Mucosa of stomach (tissue), 1 donor: ENCODE measurements around the gene IRX6.

ENCODE experiments used
- H3K27me3 ChIP-seq: one replicate; pipeline ENCODE4 v1.7.0; 2013; ENCODE audit warnings: mild to moderate bottlenecking, low read length; ENCODE audit not compliant: control insufficient read depth, insufficient read depth
- H3K36me3 ChIP-seq: one replicate; pipeline ENCODE4 v1.7.0; 2013; ENCODE audit warnings: low read length; ENCODE audit not compliant: control insufficient read depth, insufficient read depth
- H3K4me1 ChIP-seq: one replicate; pipeline ENCODE4 v1.7.0; 2013; ENCODE audit warnings: mild to moderate bottlenecking, low read length; ENCODE audit not compliant: control insufficient read depth, insufficient read depth
- H3K4me3 ChIP-seq: one replicate; pipeline ENCODE4 v1.7.0; 2013; ENCODE audit warnings: low read length
- H3K9ac ChIP-seq: one replicate; pipeline ENCODE4 v1.7.0; 2013; ENCODE audit warnings: mild to moderate bottlenecking, low read length, moderate library complexity
- H3K9me3 ChIP-seq: one replicate; pipeline ENCODE4 v1.7.0; 2013; ENCODE audit warnings: mild to moderate bottlenecking, low read length, moderate library complexity; ENCODE audit not compliant: control insufficient read depth
- donor health status: Pancreatic carcinoma.

Gene IRX6

DNA sequence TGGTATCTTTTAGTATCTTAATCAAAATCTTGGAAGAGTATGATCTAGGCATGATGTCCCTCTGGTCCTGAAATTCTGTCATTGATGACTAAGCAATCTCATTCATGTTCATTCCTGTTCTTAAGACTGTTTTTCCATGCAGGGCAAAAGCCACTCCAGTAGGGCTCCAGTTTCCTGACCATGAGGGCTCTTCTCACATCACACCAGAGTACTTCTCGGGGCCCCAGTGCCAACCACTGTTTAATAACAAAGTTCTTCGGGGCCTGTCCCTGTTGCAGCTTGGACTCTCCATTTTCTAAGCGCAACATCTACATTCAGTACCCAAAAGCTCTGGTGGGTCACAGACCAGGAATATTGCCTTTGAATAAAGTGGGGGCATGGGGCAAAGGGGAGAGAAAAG is 52.0 kb downstream of the IRX6 start:
- Histone ChIP-seq H3K36me3 (no peaks in the 10 kb centered on the region), H3K9me3 (no peaks in the 10 kb centered on the region), H3K4me1 (no peaks in the 10 kb centered on the region), H3K27me3 (peaks cover 11% of the 10 kb centered on the region), H3K9ac (no peak overlapping the region), H3K4me3 (no peak overlapping the region)

DNA sequence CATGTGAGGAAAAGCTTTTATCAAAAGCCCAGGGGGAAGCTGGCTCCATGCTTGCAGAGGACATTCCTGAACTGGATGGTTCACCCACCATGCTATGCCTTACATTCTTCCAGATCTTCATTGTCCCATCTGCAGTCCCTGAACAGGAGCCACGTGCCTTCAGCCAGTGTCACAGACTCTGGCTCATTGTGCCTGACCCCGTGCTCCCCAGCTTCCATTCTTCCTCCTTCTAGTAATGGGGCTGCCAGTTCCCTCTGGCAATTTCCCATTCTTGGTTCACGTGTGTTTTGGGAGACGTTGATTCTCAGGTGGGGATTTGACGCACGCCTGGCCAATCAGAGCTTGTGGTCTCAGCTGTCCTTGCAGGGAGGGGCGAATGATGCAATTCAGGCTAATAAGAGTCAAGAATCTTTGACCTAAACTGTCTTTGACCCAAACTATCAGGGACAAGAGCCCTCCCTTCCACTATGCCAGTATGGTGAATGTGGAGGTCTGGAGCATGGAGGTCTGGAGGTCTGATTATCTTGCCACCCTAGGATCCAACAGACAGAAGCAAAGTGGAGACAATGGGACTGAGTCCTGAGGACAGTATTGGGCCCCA is 52.7 kb downstream of the IRX6 start:
- H3K4me1 ChIP-seq, result no peaks in the 10 kb centered on the region
- H3K27me3 ChIP-seq, result peaks cover 6% of the 10 kb centered on the region
- H3K4me3 ChIP-seq, result no peak overlapping the region
- no peaks in the 10 kb centered on the region for H3K9me3 ChIP-seq
- no peak overlapping the region for H3K9ac ChIP-seq
- no peaks in the 10 kb centered on the region for H3K36me3 ChIP-seq

DNA sequence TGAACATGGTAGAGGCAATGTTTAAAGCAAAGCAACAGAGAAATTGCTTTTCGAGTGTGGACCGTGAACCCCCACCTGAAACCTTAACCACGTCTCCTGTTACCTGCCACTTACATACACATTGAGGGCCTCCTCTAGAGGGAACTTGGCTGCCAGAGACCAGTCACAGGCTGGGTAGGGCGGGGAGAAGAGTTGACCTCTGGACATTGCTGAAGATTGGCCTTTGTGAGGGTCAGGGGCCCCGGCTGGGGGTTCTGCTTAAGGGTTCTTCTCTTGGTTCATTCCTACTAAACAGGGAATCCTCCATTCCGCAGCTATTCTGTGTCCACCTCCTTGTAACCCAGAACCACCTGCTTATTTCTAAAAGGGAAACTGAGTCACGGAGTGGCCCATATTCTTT is 53.8 kb downstream of the IRX6 start:
- H3K27me3 ChIP-seq, result no peaks in the 10 kb centered on the region
- H3K4me3 ChIP-seq, result no peak overlapping the region
- H3K36me3 ChIP-seq, result no peaks in the 10 kb centered on the region
- no peak overlapping the region for H3K9ac ChIP-seq
- H3K9me3 ChIP-seq, result no peaks in the 10 kb centered on the region
- H3K4me1 ChIP-seq, result no peaks in the 10 kb centered on the region

DNA sequence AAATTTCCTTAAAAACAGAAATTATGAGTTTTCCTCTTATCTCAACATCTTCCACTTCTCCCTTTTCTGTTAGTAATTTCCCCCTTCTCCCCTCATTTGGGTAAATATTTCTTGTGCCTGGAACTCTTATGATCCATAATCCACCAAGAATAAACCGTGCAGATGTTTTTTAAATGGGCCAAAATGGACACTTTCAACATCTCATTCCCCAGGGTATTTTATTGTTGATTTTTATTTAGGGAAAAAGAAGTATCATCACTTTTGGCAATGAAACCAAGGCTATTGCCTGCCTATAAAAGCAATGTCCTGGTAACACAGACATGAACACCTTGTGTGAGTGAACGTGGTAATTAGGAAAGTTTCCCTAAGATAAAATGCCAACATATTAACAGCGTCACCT is 54.6 kb downstream of the IRX6 start:
- Histone ChIP-seq H3K9me3 (no peaks in the 10 kb centered on the region), H3K4me1 (no peaks in the 10 kb centered on the region), H3K9ac (no peak overlapping the region), H3K4me3 (no peak overlapping the region), H3K36me3 (no peaks in the 10 kb centered on the region), H3K27me3 (no peaks in the 10 kb centered on the region)

DNA sequence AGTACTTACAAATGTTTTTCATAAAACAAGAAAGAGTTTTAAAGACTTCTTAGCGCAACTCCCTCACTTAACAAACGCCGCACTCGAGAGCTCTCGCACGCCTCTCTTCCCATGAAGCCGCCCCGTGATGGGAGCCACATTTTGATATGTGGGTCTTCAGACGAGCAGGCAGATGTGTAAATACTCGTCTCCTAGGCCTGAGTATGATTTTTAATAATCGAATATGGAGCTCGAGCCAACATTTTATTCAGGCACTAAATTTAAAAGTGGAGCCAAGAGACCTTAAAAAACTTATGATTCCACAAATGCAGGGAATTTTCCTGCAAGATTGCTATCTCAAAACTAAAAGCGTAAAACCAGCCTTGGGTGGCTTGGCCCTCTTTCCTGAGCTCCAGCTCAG is 55.4 kb downstream of the IRX6 start:
- H3K4me3 ChIP-seq, result no peak overlapping the region
- no peaks in the 10 kb centered on the region for H3K27me3 ChIP-seq
- no peaks in the 10 kb centered on the region for H3K9me3 ChIP-seq
- no peak overlapping the region for H3K9ac ChIP-seq
- no peaks in the 10 kb centered on the region for H3K4me1 ChIP-seq
- H3K36me3 ChIP-seq, result no peaks in the 10 kb centered on the region

DNA sequence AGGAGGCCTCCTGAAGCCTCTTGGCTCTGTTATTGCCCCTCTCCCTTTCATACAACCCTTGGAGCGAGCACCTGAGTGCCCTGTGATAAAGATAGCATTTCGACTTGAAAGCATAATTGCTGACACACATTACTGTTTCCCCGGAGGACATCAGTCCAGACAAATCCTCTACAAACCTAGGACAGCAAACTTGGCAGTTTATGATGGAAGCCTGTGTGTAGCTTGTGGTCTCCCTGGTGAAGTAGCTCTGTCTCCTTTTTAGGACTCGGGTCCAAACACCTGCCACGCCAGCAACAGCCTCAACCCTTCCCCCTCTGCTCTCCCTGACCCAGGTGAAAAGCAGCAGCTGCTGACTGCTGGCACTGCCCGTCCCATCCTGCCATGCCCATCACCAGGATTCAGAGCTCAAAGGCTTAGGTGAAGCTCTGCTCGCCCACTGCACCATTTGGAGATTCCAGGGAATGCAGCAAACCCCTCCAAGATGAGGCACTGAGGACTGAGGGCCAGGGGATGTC is 55.9 kb downstream of the IRX6 start:
- no peaks in the 10 kb centered on the region for H3K36me3 ChIP-seq
- no peaks in the 10 kb centered on the region for H3K27me3 ChIP-seq
- H3K9me3 ChIP-seq, result no peaks in the 10 kb centered on the region
- no peak overlapping the region for H3K4me3 ChIP-seq
- no peaks in the 10 kb centered on the region for H3K4me1 ChIP-seq
- H3K9ac ChIP-seq, result no peak overlapping the region
